Right cardiac atrium (tissue), 5 donors: Measurements from ENCODE around the gene INO80B. TPM values are rescaled to one million over a fixed set of nuclear protein-coding genes. Genes with fewer than 3 reads are reported as not detected.
"Not testable (repeated sequence)": the region's sequence is repeated elsewhere in the genome, so short reads cannot be mapped to it uniquely, and the experiment has no call there.

Experiments used
- ATAC-seq, 2 donors: fragments of 200-7000 bp; cut with Tn5 transposase; one replicate each; pipeline versions ENCODE4 v1.8.0 to v1.9.1; 2020; ENCODE audit warnings: moderate library complexity in 2 of 2, mild to moderate bottlenecking in 1 of 2
- DNase-seq, 3 donors: peaks; one replicate each; pipeline ENCODE4 v3.0.0-alpha.2; 2020
- H3K27ac ChIP-seq: one replicate; pipeline ENCODE4 v1.5.1; 2013; ENCODE audit warnings: mild to moderate bottlenecking, low read length, control low read depth, moderate library complexity
- H3K27me3 ChIP-seq: one replicate; pipeline ENCODE4 v1.6.1; 2013; ENCODE audit not compliant: control insufficient read depth, insufficient read depth
- H3K4me1 ChIP-seq: one replicate; pipeline ENCODE4 v1.6.1; 2013; ENCODE audit warnings: low read length; ENCODE audit not compliant: control insufficient read depth, insufficient read depth
- H3K4me3 ChIP-seq: one replicate; pipeline ENCODE4 v1.5.1; 2013; ENCODE audit warnings: low read length, control low read depth
- H3K9me3 ChIP-seq: one replicate; pipeline ENCODE4 v1.6.1; 2013; ENCODE audit warnings: low read length; ENCODE audit not compliant: control insufficient read depth
- WGBS: extraction: QIAGEN DNeasy Blood & Tissue Kit; methylation state at CpG from one replicate; pipeline ENCODE4 v1.1.7; 2013; 5-methylcytosine and 5-hydroxymethylcytosine counted together
- intact Hi-C, 4 donors: fragments of 100-400 bp; cut with DNase I; formaldehyde crosslinking; loops; one replicate each; pipeline versions ENCODE4 v1.11.0 to v1.14.0; 2022 to 2023
- polyA plus RNA-seq: library from polyadenylated mRNA; stranded (reverse); fragments of 200-250 nt; gene quantifications from one replicate; pipeline ENCODE4 v1.2.3, GENCODE V29; 2013
- total RNA-seq, 4 donors: library from RNA; stranded (reverse); fragmentation: NEBNext Ultra II Directional; extraction: Animal tissue kit (Norgen Biotek cat#: 25700); gene quantifications; one replicate each; pipeline ENCODE4 v1.2.1, GENCODE V29; 2021
- donor health status: healthy with polysubstance abuse.
- donor health status: DM: no; HTN: yes; CAD: no.
- donor health status: DM: no; HTN: no; CAD: no.
- donor health status: DM: no; HTN: yes; CAD: no; lungs with severe emphysema.
- donor health status: DM: yes; HTN: yes; CAD: no.

The INO80B gene
- total and polyA plus RNA-seq, 5 donors = 16.8 to 22.9 (median 20.4) TPM

DNA sequence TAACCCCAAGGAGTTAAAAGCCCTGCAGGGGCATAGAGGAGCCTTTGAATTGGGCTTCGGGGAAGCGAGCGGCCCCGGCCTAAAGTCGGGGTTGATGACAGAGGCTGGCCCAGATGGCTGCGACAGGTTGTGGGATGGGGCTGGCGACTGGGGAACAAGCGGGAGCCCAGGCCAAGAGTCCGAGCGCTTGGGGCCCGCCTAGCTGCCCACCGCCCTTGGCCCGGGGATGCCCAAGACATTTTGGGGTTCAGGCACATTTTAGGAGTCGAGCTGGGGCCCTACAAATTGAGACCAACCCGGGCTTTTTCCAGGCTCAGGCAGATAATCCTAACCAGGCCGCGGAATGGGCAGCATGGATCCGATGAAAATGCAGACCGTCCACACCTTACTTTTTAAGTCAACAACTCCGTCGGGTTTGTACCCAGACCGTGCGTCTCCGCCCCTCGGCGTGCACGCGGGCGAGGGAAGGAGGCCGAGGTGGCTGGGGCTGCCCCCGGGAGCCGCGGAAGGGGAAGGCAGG lies 13.7 kb upstream of the INO80B start:
- intact Hi-C loops = no loop called here
- Histone ChIP-seq H3K27ac (peak overlapping the region; percentile 89), H3K9me3 (no peaks in the 10 kb centered on the region), H3K27me3 (no peaks in the 10 kb centered on the region), H3K4me1 (peaks cover 2% of the 10 kb centered on the region), H3K4me3 (peak overlapping the region; percentile 16)
- peak; percentile 2 to 3 for ATAC-seq
- 21% methylated on average over 33 of the region's 33 CpGs for WGBS
- peak in 1 of 3 donors; percentile 73 for DNase-seq

DNA sequence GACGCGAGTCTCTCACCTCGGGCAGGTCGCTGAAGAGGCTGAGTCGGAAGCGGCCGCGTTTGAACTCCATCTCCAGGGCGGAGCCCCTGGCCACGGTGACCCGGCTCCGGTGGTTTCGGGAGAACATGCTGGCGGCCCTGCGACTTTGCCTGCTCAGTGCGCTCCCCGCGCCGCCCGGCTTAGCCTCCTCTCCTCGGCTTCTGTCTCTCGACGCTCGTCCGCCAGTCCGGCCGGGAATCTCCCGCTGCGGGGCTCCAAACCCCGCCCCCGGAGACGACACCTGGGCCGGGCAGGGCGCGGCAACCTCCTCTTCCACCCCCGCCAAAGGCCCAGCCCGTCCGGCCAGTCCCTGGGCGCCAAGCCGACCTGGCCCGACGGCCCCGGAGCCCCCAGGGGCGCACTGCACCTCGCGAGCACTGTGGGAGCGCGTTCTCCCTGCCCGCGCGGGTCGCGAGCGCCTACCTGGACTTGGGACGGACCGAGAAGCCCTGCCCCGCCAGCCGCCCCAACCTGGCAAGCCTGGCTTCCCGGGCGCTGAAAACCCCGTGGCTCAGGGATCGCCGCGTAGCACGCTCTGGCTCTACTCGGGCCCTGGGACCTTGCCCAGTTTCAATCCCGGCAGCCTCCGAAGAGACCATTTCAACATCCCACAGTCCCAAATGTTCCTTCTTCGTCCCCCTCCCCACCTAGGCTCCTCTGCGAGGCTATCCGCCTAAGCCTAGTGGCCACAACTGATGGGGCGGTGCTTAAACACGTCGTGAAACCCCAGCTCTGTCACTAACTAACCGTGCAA lies 13.0 kb upstream of the INO80B start, which contains the start of gene RTKN:
RTKN (minus strand) TSS at position 248 of the 793 bp plus-strand sequence; CDS start at position 127, 121 bp downstream.
- intact Hi-C loops = no loop called here
- peak; percentile 3 to 4 for ATAC-seq
- no peaks in the 10 kb centered on the region for H3K27me3 ChIP-seq
- peak within 1 kb of the TSS; percentile 89 for H3K27ac ChIP-seq
- 10% methylated on average over 75 of the region's 75 CpGs for whole genome bisulfite sequencing
- H3K4me3 ChIP-seq = peak within 1 kb of the TSS; percentile 16
- H3K4me1 ChIP-seq = peaks cover 2% of the 10 kb centered on the region
- peak; percentile 60 to 82 (median 82) for DNase-seq
- H3K9me3 ChIP-seq = no peaks in the 10 kb centered on the region

DNA sequence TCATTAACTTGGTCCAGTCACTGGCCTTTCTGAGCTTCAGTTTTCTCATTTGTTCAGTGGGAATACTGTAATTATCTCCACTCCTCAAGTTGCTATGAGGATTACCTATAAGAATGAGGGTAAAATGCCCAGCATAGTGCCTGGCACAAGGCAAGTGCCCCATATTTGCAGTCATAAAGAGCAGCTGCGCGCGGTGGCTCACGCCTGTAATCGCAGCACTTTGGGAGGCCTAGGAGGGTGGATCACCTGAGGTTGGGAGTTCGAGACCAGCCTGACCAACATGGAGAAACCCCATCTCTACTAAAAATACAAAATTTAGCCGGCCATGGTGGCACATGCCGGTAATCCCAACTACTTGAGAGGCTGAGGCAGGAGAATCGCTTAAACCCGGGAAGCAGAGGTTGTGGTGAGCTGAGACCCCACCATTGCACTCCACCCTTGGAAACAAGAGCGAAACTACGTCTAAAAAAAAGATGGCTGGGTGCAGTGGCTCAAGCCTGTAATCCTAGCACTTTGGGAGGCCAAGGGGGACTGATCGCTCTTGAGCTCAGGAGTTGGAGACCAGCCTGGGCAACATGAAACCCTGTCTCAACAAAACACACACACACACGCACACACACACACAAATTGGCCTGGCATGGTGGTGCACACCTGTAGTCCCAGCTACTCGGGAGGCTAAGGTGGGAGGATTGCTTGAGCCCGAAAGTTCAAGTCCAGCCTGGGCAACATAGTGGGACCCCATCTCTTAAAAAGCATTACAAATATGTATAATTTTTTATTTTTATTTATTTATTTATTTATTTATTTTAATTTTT lies 12.2 kb upstream of the INO80B start:
- ATAC-seq, DNase-seq, H3K9me3 ChIP-seq, H3K4me1 ChIP-seq, H3K27ac ChIP-seq, intact Hi-C loops, H3K27me3 ChIP-seq: not testable (repeated sequence)
- H3K4me3 ChIP-seq = peak overlapping the region; percentile 16
- WGBS = 93% methylated on average over 16 of the region's 16 CpGs

DNA sequence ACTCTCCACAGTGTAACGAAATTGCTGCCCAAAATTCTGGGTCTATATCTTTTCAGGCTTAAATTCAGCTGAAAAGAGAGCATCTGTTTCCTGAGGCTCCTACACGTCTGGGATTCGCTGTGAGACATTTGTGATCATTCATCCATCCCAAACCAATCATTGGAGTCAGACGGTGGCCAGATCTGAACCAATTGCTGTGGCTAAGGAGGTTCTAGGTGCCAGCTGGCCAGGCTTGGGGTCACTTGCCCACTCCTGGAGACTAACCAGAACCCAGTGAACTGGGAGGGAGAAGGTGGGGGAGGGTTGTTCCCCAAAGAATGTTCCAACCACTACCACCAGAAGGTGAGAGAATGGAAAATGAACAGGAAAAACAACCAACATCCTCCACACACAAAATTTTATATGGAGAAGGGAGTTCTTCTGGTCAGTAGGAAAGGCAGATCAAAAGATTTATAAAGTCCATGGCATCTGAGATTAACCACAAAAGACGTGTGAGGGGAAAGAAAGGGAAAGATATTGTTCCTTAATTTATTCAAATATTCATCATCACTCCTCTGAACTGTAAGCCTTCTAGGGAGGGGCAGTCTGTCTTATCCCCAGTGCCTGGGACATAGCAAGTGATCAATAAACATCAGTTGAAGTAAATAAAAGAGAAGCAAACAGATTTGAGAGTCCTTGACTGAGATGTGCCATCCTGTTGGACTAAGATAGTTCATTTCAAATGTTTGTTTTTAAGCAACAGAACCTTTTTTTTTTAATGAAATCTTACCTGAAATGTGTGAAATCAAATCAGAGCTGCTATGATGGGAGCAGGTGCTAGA lies 10.2 kb upstream of the INO80B start:
- Histone ChIP-seq H3K4me3 (no peak overlapping the region), H3K4me1 (peaks cover 2% of the 10 kb centered on the region), H3K27me3 (no peaks in the 10 kb centered on the region), H3K9me3 (no peaks in the 10 kb centered on the region), H3K27ac (no peak overlapping the region)
- DNase-seq = no peak
- no peak for ATAC-seq
- WGBS = 29% methylated on average over 5 of the region's 5 CpGs
- intact Hi-C loops = no loop called here

DNA sequence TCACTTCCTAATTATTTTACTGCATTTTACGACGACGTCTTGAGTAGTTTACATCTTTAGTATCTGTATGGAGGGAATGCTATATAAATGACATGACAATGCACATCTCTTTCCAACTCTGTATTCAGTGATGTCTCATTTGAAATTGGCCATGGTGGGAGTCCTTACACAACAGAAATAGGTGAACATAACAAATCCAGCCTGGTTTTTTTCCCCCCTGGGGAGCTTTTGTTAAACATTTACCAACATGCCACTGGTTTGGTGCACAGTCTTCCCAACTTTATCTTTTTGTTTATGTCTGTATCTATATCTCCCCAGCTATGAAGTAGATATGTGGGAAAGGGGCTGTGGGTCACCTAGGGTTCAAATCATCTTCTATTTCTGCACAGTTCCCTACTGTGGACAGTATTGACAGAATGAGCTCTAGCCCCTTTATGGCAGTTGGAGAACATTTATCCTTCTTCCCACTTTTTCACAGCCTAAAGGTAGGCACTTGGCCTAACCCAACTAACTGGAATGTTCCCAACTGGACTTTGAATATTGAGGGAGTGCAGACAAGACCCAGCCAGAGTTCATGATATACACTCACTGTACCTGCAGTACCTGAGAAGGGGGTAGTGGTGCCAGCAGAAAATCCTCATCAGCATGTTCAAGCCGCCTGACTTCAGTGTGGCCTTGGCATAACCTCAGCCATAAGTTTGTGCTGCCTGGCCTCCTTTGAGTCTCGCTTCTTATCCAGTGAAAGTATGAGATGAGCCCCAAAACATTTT lies 7.5 kb upstream of the INO80B start:
- DNase-seq (no peak), ATAC-seq (no peak)
- no peaks in the 10 kb centered on the region for H3K9me3 ChIP-seq
- no peaks in the 10 kb centered on the region for H3K27me3 ChIP-seq
- H3K4me1 ChIP-seq = no peaks in the 10 kb centered on the region
- H3K4me3 ChIP-seq = no peak overlapping the region
- no peak overlapping the region for H3K27ac ChIP-seq
- intact Hi-C loops = no loop called here
- WGBS = 90% methylated on average over 5 of the region's 5 CpGs

DNA sequence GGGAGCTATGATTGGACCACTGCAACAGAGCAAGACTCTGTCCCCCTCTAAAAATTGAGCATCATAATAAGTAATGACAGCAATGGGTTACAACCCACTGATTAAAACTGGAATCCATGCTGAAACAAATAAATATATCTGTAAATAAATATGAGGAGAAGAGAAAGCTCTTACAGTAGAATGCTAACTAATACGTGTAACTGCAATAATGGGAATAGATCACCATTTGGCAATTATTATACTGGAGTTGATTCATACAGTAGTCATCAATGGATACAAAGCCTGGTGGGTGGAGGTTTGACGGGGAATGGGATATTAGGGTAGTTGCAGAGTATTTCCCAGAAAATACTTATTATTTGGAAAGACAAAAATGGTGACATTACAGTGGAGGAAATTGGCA lies 6.1 kb upstream of the INO80B start:
- no peak for ATAC-seq
- DNase-seq = no peak
- Histone ChIP-seq H3K9me3 (no peaks in the 10 kb centered on the region), H3K4me1 (no peaks in the 10 kb centered on the region), H3K4me3 (no peak overlapping the region), H3K27ac (no peak overlapping the region), H3K27me3 (no peaks in the 10 kb centered on the region)
- 75% methylated on average over 2 of the region's 2 CpGs for WGBS
- intact Hi-C loops = no loop called here

DNA sequence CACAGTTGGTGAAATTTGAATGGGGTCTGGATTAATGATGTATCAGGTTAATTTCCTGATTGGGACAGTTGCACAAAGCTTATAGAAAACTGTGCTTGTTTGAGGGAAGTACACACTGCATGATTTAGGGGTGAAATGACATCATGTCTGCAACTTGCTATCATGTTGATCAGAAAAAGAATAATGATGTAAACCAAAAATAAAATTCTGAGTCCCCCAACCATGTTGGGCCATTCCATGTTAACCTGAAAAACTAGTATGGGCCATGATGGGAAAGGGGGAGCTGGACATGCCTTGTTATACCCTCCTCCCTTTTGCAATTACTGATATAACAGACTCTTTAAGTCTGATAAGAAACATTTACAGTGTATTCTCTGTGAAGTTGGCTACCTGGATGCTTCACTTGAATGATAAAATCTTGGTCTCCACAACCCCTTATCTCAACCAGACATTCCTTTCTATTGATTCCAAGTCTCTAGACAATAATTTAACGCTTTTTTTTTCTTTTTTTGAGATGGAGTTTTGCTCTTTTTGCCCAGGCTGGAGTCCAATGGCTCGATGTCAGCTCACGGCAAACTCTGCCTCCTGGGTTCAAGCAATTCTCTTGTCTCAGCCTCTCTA lies 4.2 kb upstream of the INO80B start:
- no peaks in the 10 kb centered on the region for H3K9me3 ChIP-seq
- intact Hi-C loops = no loop called here
- DNase-seq (no peak), ATAC-seq (no peak)
- 68% methylated on average over 3 of the region's 3 CpGs for WGBS
- H3K27me3 ChIP-seq = no peaks in the 10 kb centered on the region
- no peak overlapping the region for H3K27ac ChIP-seq
- H3K4me3 ChIP-seq = no peak overlapping the region
- H3K4me1 ChIP-seq = peaks cover 5% of the 10 kb centered on the region

DNA sequence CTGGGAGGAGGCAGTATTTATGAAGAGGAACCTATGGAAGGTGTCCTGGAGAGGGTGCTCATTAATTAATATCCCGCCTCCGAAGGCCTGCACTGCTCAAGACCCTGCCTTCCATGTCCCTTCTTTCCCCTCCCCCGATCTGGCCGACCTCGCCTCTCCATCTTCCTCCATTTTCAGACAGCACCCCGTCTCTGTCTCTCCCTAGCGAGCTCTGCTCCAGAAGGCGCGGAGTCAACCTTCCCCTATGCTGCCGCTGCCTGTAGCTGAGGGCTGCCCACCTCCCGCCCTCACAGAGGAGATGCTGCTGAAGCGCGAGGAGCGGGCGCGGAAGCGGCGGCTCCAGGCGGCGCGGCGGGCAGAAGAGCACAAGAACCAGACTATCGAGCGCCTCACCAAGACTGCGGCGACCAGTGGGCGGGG lies 2.3 kb downstream of the INO80B start:
- H3K27ac ChIP-seq = peak overlapping the region; percentile 96
- no peaks in the 10 kb centered on the region for H3K27me3 ChIP-seq
- H3K4me3 ChIP-seq = peak overlapping the region; percentile 69
- ATAC-seq (no peak), DNase-seq (no peak)
- 2% methylated on average over 27 of the region's 27 CpGs for WGBS
- intact Hi-C loops = no loop called here
- H3K9me3 ChIP-seq = no peaks in the 10 kb centered on the region
- peaks cover 9% of the 10 kb centered on the region for H3K4me1 ChIP-seq

DNA sequence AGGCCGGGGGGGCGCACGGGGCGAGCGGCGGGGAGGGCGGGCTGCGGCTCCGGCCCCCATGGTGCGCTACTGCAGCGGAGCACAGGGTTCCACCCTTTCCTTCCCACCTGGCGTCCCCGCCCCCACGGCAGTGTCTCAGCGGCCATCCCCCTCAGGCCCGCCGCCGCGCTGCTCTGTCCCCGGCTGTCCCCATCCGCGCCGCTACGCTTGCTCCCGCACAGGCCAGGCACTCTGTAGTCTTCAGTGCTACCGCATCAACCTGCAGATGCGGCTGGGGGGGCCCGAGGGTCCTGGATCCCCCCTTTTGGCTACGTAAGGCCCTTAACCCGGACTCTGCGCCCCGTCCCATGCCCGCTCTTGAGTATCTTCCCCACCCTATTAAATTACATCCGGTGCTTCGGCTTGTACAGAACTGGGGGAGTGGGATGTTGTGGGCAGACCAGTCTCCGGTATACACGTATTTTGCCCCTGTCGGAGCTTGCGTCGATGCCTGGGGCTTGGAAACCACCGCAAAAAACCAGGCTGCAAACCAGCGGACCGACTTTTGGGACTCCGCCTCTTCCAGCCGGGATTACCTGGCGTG lies 2.8 kb downstream of the INO80B start:
- no peaks in the 10 kb centered on the region for H3K27me3 ChIP-seq
- no peaks in the 10 kb centered on the region for H3K9me3 ChIP-seq
- H3K4me3 ChIP-seq = peak overlapping the region; percentile 69
- DNase-seq (peak; percentile 60 to 88 (median 84)), ATAC-seq (peak; percentile 28)
- H3K4me1 ChIP-seq = peaks cover 9% of the 10 kb centered on the region
- H3K27ac ChIP-seq = peak overlapping the region; percentile 96
- intact Hi-C loops = no loop called here
- WGBS = under 1% methylated on average over 46 of the region's 46 CpGs
